PC-3 (cell line): ENCODE data around the gene CEP85L.

Experiments
- CTCF ChIP-seq: fragments of 300-600 bp; sonication (generic); conservative IDR thresholded peaks from 2 replicates; pipeline ENCODE4 v1.5.1; 2017; ENCODE audit warnings: antibody characterized with exemption, low read depth, mild to moderate bottlenecking, low read length
- EZH2 ChIP-seq: fragments of 300-600 bp; sonication (generic); IDR thresholded peaks from one replicate; pipeline ENCODE4 v1.6.1; 2017; ENCODE audit warnings: antibody characterized with exemption, mild to moderate bottlenecking, low read length; ENCODE audit not compliant: unreplicated experiment
- EZH2phosphoT487 ChIP-seq: fragments of 300-600 bp; sonication (generic); IDR thresholded peaks from 2 replicates; pipeline ENCODE4 v1.6.1; 2018; ENCODE audit warnings: mild to moderate bottlenecking, antibody characterized with exemption, low read length, borderline replicate concordance

- TF ChIP-seq EZH2 (no peak), CTCF (no peak), EZH2phosphoT487 (no peak)
Measured at GRCh38 chr6:118646977-118647376, 4.4 kb downstream of the CEP85L start.
